Gastrocnemius medialis (tissue), 4 donors: ENCODE measurements around the gene GPRC5B. TPM values are rescaled to one million over a fixed set of nuclear protein-coding genes. Genes with fewer than 3 reads are reported as not detected.

Experiments
- ATAC-seq, 2 donors: fragments of 150-250 bp; one replicate each; pipeline ENCODE4 v1.9.1; 2016
- DNase-seq, 2 donors: peaks; one replicate each; pipeline ENCODE4 v3.0.0-alpha.2; 2019
- H3K27ac ChIP-seq, 4 donors: fragments of 200-600 bp; sonication (generic); 1 replicate in 1 of 4; 2 replicates in 3 of 4; pipeline ENCODE4 v1.5.1; 2016 to 2018; ENCODE audit warnings: mild to moderate bottlenecking in 2 of 4, moderate library complexity in 1 of 4
- H3K27me3 ChIP-seq, 3 donors: fragments of 200-600 bp; sonication (generic) in 2 of 3; 1 replicate in 1 of 3; 2 replicates in 2 of 3; pipeline versions ENCODE4 v1.5.1 to v1.6.0; 2016 to 2019; ENCODE audit warnings: mild to moderate bottlenecking in 1 of 3, moderate library complexity in 1 of 3
- H3K36me3 ChIP-seq, 2 donors: fragments of 200-600 bp; sonication (generic) in 1 of 2; one replicate each; pipeline ENCODE4 v1.5.1; 2017 to 2018
- H3K4me1 ChIP-seq, 2 donors: fragments of 200-600 bp; sonication (generic) in 1 of 2; one replicate each; pipeline ENCODE4 v1.5.1; 2016 to 2017; ENCODE audit warnings: mild to moderate bottlenecking in 2 of 2
- H3K4me3 ChIP-seq, 4 donors: fragments of 200-600 bp; sonication (generic) in 3 of 4; 1 replicate in 1 of 4; 2 replicates in 3 of 4; pipeline ENCODE4 v1.5.1; 2016 to 2019; ENCODE audit warnings: mild to moderate bottlenecking in 2 of 4
- H3K9me3 ChIP-seq, 3 donors: fragments of 200-600 bp; sonication (generic) in 2 of 3; 1 replicate in 1 of 3; 2 replicates in 2 of 3; pipeline ENCODE4 v1.5.1; 2016 to 2019
- CTCF ChIP-seq, 5 experiments: fragments of 450-650 bp in 3 of 5; fragments of 200-600 bp in 2 of 5; sonication (generic) in 2 of 5; IDR thresholded peaks in 4 of 5; conservative IDR thresholded peaks in 1 of 5; 1 replicate in 4 of 5; 2 replicates in 1 of 5; pipeline ENCODE4 v1.5.1; 2016 to 2019; ENCODE audit warnings: antibody characterized with exemption in 5 of 5, mild to moderate bottlenecking in 3 of 5, moderate library complexity in 3 of 5
- POLR2A ChIP-seq, 2 donors: fragments of 450-650 bp; IDR thresholded peaks; one replicate each; pipeline ENCODE4 v1.6.1; 2017; ENCODE audit warnings: antibody characterized with exemption in 2 of 2, mild to moderate bottlenecking in 2 of 2, moderate library complexity in 2 of 2
- in situ Hi-C, 4 donors: fragments of 200-750 bp; cut with MboI; loops; one replicate each; pipeline versions ENCODE4 v1.15.0 to v1.8.0; 2017; ENCODE audit warnings: low sequenced_read_pairs in 4 of 4
- intact Hi-C: fragments of 100-400 bp; cut with DNase I; formaldehyde crosslinking; loops from one replicate; pipeline ENCODE4 v1.15.1; 2023; ENCODE audit warnings: low total_unique reads
- total RNA-seq, 4 donors: library from RNA; depleted of rRNA; stranded (reverse); fragments of >200 nt; gene quantifications; one replicate each; pipeline versions ENCODE4 v1.1.0 to v1.2.3, GENCODE V29; 2016

Gene GPRC5B
- total RNA-seq, 4 donors from 2014 or later: 41.9 to 89.2 (median 71.3) TPM

DNA sequence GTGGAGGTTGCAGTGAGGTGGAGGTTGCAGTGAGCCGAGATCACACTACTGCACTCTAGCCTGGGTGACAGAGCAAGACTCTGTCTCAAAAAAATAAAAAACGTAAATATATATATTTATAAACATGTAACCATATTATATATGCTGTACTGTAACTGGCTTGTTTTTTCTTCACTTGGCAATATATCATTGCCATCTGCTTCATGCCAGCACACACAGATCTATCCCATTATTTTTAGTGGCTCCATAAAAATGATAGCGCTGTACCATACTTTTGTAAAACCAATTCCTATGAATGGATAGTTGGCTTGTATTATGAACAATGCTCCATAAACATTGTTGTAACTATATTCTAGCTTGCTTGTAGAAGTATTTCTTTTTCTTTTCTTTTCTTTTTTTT lies 49.5 kb downstream of the GPRC5B start:
- in situ Hi-C loops (no loop called here), intact Hi-C loops (no loop called here)
- ATAC-seq (no peak), DNase-seq (no peak)
- Histone ChIP-seq H3K9me3 (no peaks in the 10 kb centered on the region), H3K27ac (peak overlapping the region; percentile 87 to 98 (median 95)), H3K4me1 (peaks cover 53% of the 10 kb centered on the region in 2 donors), H3K36me3 (no peaks in the 10 kb centered on the region), H3K27me3 (no peaks in the 10 kb centered on the region), H3K4me3 (no peak overlapping the region)
- TF ChIP-seq CTCF (IDR thresholded peaks at IDR 0.05 in 4 of 5, conservative IDR thresholded peaks at IDR 0.05 in 1 of 5): no peak
- no peak for TF ChIP-seq POLR2A (IDR thresholded peaks at IDR 0.05)

DNA sequence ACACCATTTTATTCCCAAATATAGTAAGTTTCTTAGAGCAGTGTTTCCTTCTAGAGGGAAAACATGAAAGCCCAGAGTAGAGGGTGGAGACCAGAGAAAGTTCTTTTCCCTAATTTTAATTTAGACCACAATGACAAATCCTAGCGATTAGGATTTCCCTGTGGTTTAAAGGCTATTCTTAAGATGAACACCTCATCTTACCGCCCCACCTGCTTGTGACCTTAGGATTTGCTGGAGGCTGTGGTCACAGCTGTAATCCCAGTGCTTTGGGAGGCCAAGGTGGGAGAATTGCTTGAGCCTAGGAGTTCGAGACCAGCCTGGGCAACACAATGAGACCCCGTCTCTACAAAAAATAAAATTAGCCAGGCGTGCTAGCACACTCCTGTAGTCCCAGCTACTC lies 51.1 kb downstream of the GPRC5B start:
- intact Hi-C loops: loop anchor here (5.0 kb wide), 1 partner anchor 49 kb away; the partner anchor contains the start of gene GPRC5B
- DNase-seq (no peak), ATAC-seq (no peak)
- in situ Hi-C loops: no loop called here
- no peaks in the 10 kb centered on the region for H3K9me3 ChIP-seq
- no peaks in the 10 kb centered on the region for H3K36me3 ChIP-seq
- no peaks in the 10 kb centered on the region for H3K27me3 ChIP-seq
- peaks cover 53 to 55% of the 10 kb centered on the region in 2 donors for H3K4me1 ChIP-seq
- TF ChIP-seq POLR2A (IDR thresholded peaks at IDR 0.05) (no peak), CTCF (IDR thresholded peaks at IDR 0.05 in 4 of 5, conservative IDR thresholded peaks at IDR 0.05 in 1 of 5) (no peak)
- H3K4me3 ChIP-seq: no peak overlapping the region
- peak overlapping the region; percentile 92 to 99 (median 98) for H3K27ac ChIP-seq

- in situ Hi-C loops: no loop called here
- no peak for ATAC-seq
- no peak for DNase-seq
- intact Hi-C loops: loop anchor here (5.0 kb wide), 1 partner anchor 49 kb away; the partner anchor contains the start of gene GPRC5B
- Histone ChIP-seq H3K27me3 (no peaks in the 10 kb centered on the region), H3K36me3 (no peaks in the 10 kb centered on the region), H3K27ac (peak overlapping the region; percentile 92 to 99 (median 98)), H3K4me3 (no peak overlapping the region), H3K4me1 (peaks cover 50 to 51% of the 10 kb centered on the region in 2 donors), H3K9me3 (no peaks in the 10 kb centered on the region)
- TF ChIP-seq POLR2A (IDR thresholded peaks at IDR 0.05): no peak
- no peak for TF ChIP-seq CTCF (IDR thresholded peaks at IDR 0.05 in 4 of 5, conservative IDR thresholded peaks at IDR 0.05 in 1 of 5)
Observed at GRCh38 chr16:19833176-19833575, 51.5 kb downstream of the GPRC5B start.

- Histone ChIP-seq H3K9me3 (no peaks in the 10 kb centered on the region), H3K27me3 (no peaks in the 10 kb centered on the region), H3K36me3 (no peaks in the 10 kb centered on the region), H3K4me1 (peaks cover 39 to 41% of the 10 kb centered on the region in 2 donors), H3K4me3 (peak overlapping the region in 2 of 4 donors; percentile 24 to 32), H3K27ac (peak overlapping the region; percentile 92 to 99 (median 98))
- peak; percentile 71 to 78 for DNase-seq
- intact Hi-C loops: loop anchor here (1.0 to 5.0 kb wide), 3 partner anchors 10 to 51 kb away; partner anchors contain the start of gene GPRC5B
- peak; percentile 92 for ATAC-seq
- in situ Hi-C loops: no loop called here
- TF ChIP-seq POLR2A (IDR thresholded peaks at IDR 0.05): peak; percentile 62 to 84
- no peak for TF ChIP-seq CTCF (IDR thresholded peaks at IDR 0.05 in 4 of 5, conservative IDR thresholded peaks at IDR 0.05 in 1 of 5)
Observed at GRCh38 chr16:19831678-19832077, 53.0 kb downstream of the GPRC5B start.
